Adipose tissue (tissue), 3 donors: ENCODE results near the gene NBPF1. TPM values are rescaled to one million over a fixed set of nuclear protein-coding genes. Genes with fewer than 3 reads are reported as not detected.
"Not testable (repeated sequence)": the region's sequence is repeated elsewhere in the genome, so short reads cannot be mapped to it uniquely, and the experiment has no call there.

Experiments
- H3K27ac ChIP-seq: one replicate; pipeline ENCODE4 v1.5.1; 2013; ENCODE audit warnings: low read depth, low read length
- WGBS, 3 donors: extraction: QIAGEN DNeasy Blood & Tissue Kit; methylation state at CpG; one replicate each; pipeline ENCODE4 v1.1.7; 2013; 5-methylcytosine and 5-hydroxymethylcytosine counted together
- polyA plus RNA-seq, 3 donors: library from polyadenylated mRNA; stranded (reverse); fragments of 200-250 nt; gene quantifications; one replicate each; pipeline ENCODE4 v1.2.3, GENCODE V29; 2013
- donor health status: healthy with polysubstance abuse.
- donor health status: Bipolar disorder and iron deficiency.
- donor health status: healthy.

NBPF1 gene
- polyA plus RNA-seq, 3 donors = 3.5 to 16.1 (median 5.6) TPM

- H3K27ac ChIP-seq = not testable (repeated sequence)
- WGBS, 3 donors = 23 to 29% (median 23%) methylated on average over 20 to 27 of the region's 32 CpGs
Measured at GRCh38 chr1:16532235-16532991, 81.0 kb downstream of the NBPF1 start.

DNA sequence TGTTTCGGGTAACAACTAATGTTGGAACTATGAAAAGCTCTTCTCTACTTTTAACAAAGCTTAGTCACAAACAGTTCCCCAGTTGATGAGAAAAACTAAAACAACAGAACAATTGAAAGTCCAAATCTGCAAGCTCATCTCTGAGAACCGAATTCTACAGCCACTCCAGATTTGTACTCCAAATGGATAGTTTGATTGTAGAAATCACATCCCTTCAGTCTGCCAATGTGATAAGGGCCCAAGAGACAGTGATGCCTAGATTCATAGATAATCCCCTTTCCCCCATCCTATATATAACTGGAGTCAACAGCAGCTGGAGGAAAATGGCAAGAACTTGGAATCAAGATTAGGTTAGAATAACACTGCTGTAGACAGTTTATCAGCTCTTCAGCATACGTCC lies 85.0 kb downstream of the NBPF1 start:
- WGBS, 3 donors = 76 to 87% (median 83%) methylated on average over 3 of the region's 3 CpGs
- H3K27ac ChIP-seq = not testable (repeated sequence)

GRCh38 chr1:16525769-16526168 lies 87.6 kb downstream of the NBPF1 start:
- H3K27ac ChIP-seq = not testable (repeated sequence)

- 59 to 79% (median 79%) methylated on average over 5 of the region's 5 CpGs for WGBS, 3 donors
- H3K27ac ChIP-seq = not testable (repeated sequence)
Measured at GRCh38 chr1:16521679-16522078, 91.7 kb downstream of the NBPF1 start.

DNA sequence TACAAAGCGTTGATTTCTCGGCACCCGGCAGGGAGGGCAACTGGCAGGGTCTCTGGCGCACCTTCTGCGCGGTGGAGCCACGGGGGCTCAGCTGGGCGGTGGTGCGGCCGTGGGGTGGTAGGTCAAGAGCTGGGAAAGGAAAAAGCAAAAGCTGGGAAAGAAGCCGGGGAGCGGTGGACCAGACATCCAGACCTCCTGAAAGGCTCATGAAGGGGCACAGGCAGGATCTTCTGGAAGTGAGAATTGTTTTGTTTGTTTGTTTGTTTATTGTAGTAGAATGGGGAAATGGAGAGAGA lies 92.1 kb downstream of the NBPF1 start:
- 46 to 63% (median 60%) methylated on average over 12 of the region's 12 CpGs for WGBS, 3 donors
- H3K27ac ChIP-seq = no peak overlapping the region

DNA sequence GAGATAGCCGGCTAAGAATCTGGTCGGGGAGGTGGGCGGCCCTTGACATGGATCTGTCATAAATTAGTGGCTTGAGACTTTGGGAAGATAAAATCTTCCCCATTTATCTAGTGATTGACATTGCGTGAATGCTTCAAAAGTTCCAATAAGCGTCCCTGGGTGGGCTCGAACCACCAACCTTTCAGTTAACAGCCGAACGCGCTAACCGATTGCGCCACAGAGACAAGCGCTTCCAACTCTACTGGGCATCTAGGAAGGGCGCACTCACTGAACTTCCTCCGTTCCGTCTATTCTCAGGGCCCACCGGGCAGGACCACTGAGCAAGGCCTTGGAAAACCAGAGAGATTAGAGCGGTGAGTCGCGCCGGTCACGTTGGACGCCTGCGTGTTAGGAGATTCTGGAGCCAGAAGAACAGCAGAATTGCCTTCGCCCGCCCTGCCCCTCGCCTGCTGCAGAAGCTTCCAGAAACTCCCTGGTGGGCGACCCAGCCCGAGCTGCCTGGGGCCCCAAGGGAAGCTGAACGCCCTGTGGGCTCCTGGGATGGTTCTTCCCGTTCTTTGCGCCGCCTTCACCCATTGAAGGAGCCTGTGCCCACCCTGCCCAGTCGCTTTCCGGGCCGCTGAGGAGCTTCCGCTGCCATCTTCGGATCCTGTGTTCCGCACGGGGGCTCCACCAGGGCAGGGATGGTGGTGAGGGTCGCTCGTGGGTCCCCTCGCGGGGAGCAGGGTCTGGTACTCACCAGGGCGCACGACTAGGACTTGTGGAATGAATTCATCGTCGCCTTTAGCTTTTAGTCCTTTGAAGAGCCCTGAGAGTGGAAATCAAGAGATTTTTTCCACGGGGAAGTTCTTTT lies 92.7 kb downstream of the NBPF1 start:
- 18 to 21% (median 20%) methylated on average over 46 to 48 of the region's 48 CpGs for WGBS, 3 donors

GRCh38 chr1:16519255-16519951 lies 94.0 kb downstream of the NBPF1 start:
- WGBS, 3 donors = 64 to 69% (median 67%) methylated on average over 5 to 6 of the region's 6 CpGs
- H3K27ac ChIP-seq = not testable (repeated sequence)

More for the DNA sequence above, 92.7 kb downstream of the NBPF1 start:
- H3K27ac ChIP-seq = not testable (repeated sequence)

DNA sequence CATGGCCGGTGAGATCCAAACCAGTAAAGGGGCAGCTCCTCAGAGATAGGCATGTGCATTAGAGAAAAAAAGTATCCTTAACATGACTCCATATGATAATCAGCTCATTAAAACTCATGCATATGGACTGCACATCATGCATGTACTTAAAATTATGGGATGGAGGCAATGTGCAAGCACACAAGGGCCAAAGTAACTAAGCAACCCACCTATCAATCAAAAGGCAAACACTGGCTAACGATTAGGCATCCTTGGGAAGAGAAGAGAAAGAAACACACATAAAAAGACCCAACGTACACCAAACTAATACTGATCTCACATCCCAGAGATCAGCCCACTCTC lies 94.5 kb downstream of the NBPF1 start:
- not testable (repeated sequence) for H3K27ac ChIP-seq
- 55 to 70% (median 64%) methylated on average over 3 of the region's 3 CpGs for WGBS, 3 donors

DNA sequence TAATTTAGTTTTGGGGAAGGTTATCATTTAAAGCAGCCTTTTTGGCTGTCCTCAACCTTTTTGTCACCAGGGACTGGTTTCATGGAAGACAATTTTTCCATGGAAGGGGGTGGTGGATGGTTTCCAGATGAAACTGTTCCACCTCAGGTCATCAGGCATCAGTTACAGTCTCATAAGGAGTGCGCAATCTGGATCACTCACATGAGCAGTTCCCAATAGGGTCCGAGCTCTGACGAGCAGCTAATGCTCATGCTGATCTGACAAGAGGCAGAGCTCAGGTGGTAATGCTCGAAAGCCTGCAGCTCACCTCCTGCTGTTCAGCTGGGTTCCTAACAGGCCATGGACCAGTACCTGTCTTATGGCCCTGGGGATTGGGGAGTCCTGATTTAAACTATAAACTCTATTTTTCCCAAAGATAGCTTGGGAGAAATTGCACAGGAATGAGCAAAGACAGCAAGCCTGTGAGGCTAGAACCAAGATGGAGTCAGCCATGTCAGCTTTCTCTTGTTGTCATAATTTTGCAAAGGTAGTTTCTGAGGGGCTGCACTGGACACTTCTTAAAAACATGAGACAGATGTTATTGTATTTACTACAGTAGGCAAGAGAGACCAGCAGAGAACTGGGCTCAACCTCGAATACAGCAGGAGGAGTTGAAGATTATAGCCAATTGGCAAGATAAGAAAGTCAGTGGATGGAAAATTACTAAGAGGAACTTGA lies 96.5 kb downstream of the NBPF1 start:
- WGBS, 3 donors = 75 to 79% (median 77%) methylated on average over 5 of the region's 5 CpGs
- not testable (repeated sequence) for H3K27ac ChIP-seq

DNA sequence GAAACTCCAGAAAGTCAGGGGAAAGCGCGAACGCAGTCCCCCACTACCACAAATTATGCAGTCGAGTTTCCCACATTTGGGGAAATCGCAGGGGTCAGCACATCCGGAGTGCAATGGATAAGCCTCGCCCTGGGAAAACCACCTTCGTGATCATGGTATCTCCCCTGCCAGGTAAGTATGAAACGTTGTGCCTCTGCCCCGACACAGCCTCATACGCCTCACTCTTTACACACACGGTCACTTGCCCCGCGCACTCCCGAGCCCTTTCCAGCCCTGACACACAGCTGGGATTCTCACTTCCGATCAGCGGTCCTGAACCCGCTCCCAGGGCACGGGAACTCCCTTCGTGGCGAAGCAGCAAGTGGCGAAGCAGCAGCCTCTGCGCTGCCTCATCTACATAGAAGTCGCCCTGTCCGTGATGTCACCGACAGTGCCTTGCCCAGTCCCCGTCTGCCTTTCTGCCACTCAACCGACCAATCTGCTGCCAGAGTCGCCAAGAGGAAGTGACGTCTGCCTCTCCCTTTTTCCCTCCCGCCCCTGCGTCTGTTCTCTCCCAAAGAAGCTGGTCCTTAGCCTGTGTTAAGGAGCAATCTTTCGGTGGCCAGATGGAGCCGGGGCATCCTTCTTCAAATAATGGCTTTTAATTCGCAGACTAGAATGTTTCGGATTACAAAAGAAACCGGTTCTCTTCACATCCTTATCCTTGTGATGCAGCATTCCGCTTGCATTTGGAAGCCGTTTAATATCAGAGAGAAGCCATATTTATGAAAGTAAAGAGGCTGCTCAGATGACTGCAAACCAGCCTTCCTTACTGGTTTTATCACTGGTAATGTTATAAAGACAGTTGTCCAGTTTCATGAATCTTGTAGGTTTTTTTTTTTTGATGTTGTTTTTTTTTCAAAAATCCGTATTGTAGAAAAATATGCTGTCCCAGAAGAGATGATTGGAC lies 99.0 kb downstream of the NBPF1 start, which contains the start of gene RNU1-1:
Gene RNU1-1, minus strand, starts transcription at position 179 of the 949 bp plus-strand sequence.
- 1 to 3% (median 2%) methylated on average over 33 to 37 of the region's 40 CpGs for WGBS, 3 donors
- not testable (repeated sequence) for H3K27ac ChIP-seq

GRCh38 chr1:16513412-16514106 lies 99.8 kb downstream of the NBPF1 start:
- 5 to 19% (median 11%) methylated on average over 17 to 26 of the region's 26 CpGs for WGBS, 3 donors
- not testable (repeated sequence) for H3K27ac ChIP-seq

DNA sequence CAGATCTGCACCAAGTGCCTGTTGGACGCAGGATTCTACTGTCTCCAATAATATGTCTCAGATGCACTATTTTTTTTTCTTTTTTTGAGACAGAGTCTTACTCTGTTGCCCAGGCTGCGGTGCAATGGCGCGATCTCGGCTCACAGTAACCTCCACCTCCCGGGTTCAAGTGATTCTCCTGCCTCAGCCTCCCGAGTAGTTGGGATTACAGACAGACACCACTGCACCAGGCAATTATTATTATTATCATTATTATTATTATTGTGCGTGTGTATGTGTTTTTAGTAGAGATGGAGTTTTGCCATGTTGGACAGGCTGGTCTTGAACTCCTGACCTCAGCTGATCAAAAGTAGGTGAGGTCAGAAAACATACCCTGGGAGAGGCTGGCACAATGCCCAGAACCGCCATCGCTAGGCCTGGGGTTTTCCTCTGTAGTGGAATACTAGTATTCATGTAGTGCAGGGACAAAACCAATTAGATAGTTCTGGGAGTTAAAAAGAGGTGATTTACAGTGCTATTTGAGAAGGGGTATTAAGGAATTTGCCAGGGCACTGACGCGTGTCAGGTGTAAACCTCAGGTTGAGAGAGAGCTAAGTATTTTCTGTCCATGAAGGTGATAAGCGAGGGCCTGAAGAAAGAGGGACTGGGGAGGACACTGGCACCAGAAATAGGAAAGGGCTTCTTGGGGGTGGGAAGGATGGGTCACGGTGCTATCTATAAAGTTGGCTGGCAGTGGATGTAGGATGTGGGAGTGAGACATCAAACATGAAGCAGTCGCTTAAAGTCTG lies 100.5 kb downstream of the NBPF1 start:
- H3K27ac ChIP-seq = not testable (repeated sequence)

More for the DNA sequence above, 100.5 kb downstream of the NBPF1 start:
- whole genome bisulfite sequencing, 3 donors = 62 to 68% (median 66%) methylated on average over 13 to 14 of the region's 15 CpGs

Other genes starting within 250 kb of the NBPF1 start
- 10 to 100 TPM; 30.1 to 93.6 (median 84.9) TPM for gene SZRD1, start 246.3 kb downstream of the NBPF1 start, polyA plus RNA-seq
- under 1 TPM; 0.11 to 0.36 (median 0.13) TPM for gene SPATA21, start 176.1 kb downstream of the NBPF1 start, polyA plus RNA-seq
- gene NECAP2, start 172.8 kb downstream of the NBPF1 start, polyA plus RNA-seq = 10 to 100 TPM; 17.6 to 56.8 (median 36.4) TPM
- not detected for gene RNU1-1, start 99.3 kb downstream of the NBPF1 start, polyA plus RNA-seq
- gene RNU1-3, start 53.4 kb upstream of the NBPF1 start, polyA plus RNA-seq = not detected
- not detected for gene RNU1-4, start 127.0 kb upstream of the NBPF1 start, polyA plus RNA-seq